Fibroblast of skin of left quadriceps (primary cell): Measurements from ENCODE around the gene PCP4.

ENCODE experiments used
- DNase-seq, 2 experiments: peaks; one replicate each; pipeline ENCODE4 v3.0.0-alpha.2; 2013; ENCODE audit warnings: low read depth in 2 of 2

PCP4 gene

DNA sequence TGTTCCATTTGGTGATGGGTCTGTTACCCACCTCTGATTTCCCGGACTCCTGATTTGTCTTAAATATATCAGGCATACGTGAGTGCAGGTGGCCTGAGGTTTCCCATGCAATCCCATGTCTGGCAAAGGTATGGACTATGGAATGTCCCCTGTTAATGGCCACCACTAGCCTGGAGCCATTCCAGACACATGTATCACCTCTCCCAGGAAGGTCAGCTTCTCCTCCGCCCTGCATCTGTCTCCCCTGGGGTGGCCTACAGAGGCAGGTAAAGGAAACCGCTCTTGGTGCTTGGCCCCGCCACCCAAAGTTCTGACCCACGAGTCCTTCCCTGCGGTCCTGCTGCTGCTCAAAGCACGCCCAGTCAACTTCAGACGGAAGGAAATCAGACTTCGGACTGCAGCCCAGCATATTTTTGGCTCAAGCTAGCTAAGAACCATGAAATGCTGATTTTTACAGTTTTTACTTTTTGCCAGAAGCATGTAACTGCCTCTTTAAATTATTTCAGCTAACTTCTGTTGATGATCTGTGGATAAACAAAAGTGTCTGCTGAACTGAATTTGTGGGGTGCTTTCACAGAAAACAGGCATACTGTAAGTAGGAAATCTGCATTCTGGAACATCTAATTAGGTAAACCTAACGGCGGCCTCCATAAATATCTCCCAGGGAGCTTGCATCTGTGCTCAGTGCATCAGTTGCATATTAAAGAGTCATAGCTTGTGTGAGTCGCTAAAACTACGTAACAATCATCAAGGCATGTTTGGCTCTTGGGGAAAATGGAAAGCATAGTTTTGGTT lies 105.9 kb downstream of the PCP4 start:
- no peak for DNase-seq

DNA sequence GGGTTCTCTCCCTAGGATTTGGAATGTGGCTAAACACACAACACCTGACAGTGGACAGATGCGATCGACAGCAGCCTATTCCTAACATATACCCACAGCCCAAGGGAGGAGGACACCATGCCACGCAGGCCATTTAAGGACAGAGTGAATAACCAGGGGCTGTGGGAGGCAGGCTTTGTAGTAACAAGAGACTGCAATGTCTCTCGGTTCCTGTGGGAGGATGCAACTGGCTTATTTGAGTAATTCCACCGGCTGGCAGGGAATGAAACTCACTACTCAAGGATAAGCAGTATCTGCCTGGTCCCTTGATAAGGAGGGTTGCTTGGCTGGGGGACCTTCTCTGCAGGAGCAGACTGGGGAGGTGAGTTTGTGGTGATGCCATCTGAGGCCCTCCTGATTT lies 109.6 kb downstream of the PCP4 start:
- no peak for DNase-seq
